ENCODE measurements around the gene TBC1D1.

GRCh38 chr4:38125816-38126215 lies 234.9 kb downstream of the TBC1D1 start:
- no peak for TF ChIP-seq CTCF (IDR thresholded peaks at IDR 0.05; ENCODE audit: low read depth, low read length, poor library complexity, severe bottlenecking)
- no peak for TF ChIP-seq EZH2phosphoT487 (IDR thresholded peaks at IDR 0.05; ENCODE audit: borderline replicate concordance, low read length)

Data from DOHH2 (cell line).